ENCODE data around the gene CDK13. TPM values are rescaled to one million over a fixed set of nuclear protein-coding genes. Genes with fewer than 3 reads are reported as not detected.
"Not testable (repeated sequence)": the region's sequence is repeated elsewhere in the genome, so short reads cannot be mapped to it uniquely, and the experiment has no call there.

Gene CDK13
- total RNA-seq, 3 donors from 2014 or later: 48.1 to 59.5 (median 57.5) TPM

DNA sequence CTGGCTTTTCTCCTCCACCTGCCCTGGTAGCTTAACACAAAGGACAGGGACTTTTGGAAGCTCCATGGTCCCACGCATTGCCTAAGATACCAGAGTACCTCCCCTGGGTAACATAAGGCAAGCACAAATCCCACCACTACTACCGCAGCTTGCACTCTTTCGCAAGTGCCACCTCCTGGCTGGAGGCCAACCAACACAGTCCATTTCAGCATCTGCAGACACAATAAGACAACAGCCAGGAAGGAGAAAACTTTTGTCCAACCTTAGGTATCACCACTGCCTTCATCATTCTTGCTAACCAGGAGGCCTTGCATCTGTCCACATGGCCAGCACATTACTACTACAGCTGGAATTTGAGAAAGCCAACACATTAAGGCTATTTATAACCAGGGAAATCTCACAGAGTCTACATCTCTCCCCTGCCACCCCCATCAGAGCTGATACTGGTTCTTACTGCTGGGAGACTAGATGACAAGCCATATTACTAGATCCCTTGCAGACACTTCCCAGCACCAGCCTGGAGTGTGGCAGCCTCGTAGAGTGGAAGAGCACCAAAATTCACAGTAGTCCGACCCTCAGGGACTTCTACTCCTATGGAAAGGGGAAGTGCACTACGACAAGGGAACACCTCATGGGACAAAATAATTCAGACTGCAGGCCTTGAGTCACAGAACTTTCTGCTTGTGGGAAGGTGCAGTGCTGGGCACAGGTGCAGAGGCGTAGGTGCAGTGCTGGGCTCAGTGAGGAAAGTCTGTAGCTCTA lies 39.8 kb upstream of the CDK13 start:
- H3K4me3 ChIP-seq: no peak overlapping the region
- DNase-seq (no peak), ATAC-seq (no peak)
- no peaks in the 10 kb centered on the region for H3K36me3 ChIP-seq (ENCODE audit: low read depth)
- intact Hi-C loops (cut with DNase I, micrococcal nuclease): no loop called here
- H3K9me3 ChIP-seq: no peaks in the 10 kb centered on the region
- TF ChIP-seq, protein P1, sequence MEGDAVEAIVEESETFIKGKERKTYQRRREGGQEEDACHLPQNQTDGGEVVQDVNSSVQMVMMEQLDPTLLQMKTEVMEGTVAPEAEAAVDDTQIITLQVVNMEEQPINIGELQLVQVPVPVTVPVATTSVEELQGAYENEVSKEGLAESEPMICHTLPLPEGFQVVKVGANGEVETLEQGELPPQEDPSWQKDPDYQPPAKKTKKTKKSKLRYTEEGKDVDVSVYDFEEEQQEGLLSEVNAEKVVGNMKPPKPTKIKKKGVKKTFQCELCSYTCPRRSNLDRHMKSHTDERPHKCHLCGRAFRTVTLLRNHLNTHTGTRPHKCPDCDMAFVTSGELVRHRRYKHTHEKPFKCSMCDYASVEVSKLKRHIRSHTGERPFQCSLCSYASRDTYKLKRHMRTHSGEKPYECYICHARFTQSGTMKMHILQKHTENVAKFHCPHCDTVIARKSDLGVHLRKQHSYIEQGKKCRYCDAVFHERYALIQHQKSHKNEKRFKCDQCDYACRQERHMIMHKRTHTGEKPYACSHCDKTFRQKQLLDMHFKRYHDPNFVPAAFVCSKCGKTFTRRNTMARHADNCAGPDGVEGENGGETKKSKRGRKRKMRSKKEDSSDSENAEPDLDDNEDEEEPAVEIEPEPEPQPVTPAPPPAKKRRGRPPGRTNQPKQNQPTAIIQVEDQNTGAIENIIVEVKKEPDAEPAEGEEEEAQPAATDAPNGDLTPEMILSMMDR (IDR thresholded peaks at IDR 0.05): no peak
- no peaks in the 10 kb centered on the region for H3K4me1 ChIP-seq (ENCODE audit: low read depth)

DNA sequence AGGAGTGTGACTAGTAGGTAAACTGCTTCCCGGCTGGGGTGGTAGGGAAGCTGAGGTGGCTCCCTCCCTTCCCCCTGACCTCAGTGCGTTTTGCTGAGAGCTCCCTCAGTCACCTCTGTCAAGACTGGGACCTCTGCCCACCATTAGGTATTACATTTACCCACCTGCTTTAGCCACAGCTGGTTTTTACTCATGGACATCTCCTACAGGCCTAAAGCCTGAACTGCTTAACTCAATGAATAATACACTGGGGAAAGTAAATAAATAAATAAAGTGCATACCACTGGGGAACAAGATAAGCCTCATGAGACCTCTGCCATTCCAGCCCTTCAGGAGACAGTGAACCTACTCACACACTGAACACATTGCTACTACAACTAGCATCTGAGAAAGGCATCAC lies 38.9 kb upstream of the CDK13 start:
- ATAC-seq (no peak), DNase-seq (no peak)
- Histone ChIP-seq H3K36me3 (ENCODE audit: low read depth) (no peaks in the 10 kb centered on the region), H3K4me3 (no peak overlapping the region), H3K4me1 (ENCODE audit: low read depth) (no peaks in the 10 kb centered on the region), H3K9me3 (no peaks in the 10 kb centered on the region)
- TF ChIP-seq, protein P1 (IDR thresholded peaks at IDR 0.05): no peak
- intact Hi-C loops (cut with DNase I, micrococcal nuclease): no loop called here

DNA sequence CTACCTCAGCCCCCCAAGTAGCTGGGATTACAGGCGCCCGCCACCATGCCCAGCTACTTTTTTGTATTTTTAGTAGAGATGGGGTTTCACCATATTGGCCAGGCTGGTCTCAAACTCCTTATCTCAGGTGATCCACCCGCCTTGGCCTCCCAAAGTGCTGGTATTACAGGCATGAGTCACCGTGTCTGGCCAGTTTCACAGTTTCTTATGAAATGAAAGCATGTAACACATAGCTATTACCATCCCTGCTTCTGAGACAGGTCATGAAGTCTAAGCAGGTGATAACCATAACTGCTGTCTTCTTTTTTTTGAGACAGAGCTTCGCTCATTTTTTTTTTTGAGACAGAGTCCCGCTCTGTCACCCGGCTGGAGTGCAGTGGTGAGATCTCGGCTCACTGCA lies 34.2 kb upstream of the CDK13 start:
- H3K4me3 ChIP-seq; intact Hi-C loops (cut with DNase I, micrococcal nuclease); H3K4me1 ChIP-seq (ENCODE audit: low read depth); H3K36me3 ChIP-seq (ENCODE audit: low read depth); ATAC-seq; H3K9me3 ChIP-seq; DNase-seq: not testable (repeated sequence)

DNA sequence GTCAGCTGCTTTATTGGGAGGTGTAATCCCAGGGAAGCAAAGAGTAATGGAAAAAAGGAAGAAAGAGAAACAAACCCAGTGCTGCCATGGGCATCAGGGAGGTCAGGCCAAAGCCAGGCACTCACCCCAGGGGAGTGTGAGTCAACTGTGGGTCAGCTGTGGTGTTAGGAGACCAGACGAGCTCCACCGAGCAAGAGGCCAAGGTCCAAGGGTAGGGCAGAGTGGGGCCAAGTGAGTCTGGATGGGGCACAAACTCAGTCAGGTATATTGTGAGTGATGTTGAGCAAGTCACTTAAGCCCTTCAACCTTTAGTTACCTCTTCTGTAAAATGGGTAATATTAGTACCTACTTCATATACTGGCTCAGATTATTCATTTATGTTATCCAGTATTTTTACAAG lies 30.4 kb upstream of the CDK13 start:
- TF ChIP-seq, protein P1 (IDR thresholded peaks at IDR 0.05): no peak
- Histone ChIP-seq H3K36me3 (ENCODE audit: low read depth) (no peaks in the 10 kb centered on the region), H3K4me1 (ENCODE audit: low read depth) (no peaks in the 10 kb centered on the region), H3K4me3 (no peak overlapping the region), H3K9me3 (no peaks in the 10 kb centered on the region)
- intact Hi-C loops (cut with DNase I, micrococcal nuclease): no loop called here
- ATAC-seq: no peak
- DNase-seq: no peak

DNA sequence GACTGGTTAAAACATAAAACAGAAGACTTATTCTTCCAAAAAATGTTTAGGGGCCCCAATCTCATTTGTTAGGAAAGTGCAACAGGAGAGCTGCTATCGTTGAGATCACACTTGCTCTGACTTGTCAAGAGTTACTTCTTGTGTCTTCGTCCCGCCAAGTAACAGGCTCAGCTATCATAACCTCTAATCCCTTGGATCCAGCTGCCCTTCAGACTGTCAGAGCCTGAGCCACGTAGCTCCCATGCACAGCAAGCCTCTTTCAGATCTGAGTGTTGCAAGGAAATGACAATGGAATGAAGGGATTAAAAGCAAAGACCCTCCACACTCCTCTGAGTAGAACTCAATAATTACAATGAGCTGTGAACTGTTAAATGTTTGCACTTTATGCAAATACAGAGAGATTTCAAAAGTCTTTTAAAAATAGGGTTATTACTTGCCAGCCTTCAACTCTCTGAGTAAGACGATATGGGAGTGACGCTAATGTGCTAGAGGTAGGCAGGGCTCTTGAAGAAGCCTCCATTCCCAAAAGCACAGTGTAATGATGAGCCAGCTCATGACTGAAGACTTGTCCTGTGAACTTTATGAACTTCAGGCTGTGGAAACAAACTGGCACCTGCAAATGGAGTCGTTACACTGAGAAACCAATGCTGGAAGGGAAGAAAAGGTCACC lies 28.4 kb upstream of the CDK13 start:
- no peaks in the 10 kb centered on the region for H3K9me3 ChIP-seq
- TF ChIP-seq, protein P1 (IDR thresholded peaks at IDR 0.05): no peak
- no peak overlapping the region for H3K4me3 ChIP-seq
- no peak for DNase-seq
- no peaks in the 10 kb centered on the region for H3K36me3 ChIP-seq (ENCODE audit: low read depth)
- intact Hi-C loops (cut with DNase I, micrococcal nuclease): no loop called here
- no peaks in the 10 kb centered on the region for H3K4me1 ChIP-seq (ENCODE audit: low read depth)
- no peak for ATAC-seq

DNA sequence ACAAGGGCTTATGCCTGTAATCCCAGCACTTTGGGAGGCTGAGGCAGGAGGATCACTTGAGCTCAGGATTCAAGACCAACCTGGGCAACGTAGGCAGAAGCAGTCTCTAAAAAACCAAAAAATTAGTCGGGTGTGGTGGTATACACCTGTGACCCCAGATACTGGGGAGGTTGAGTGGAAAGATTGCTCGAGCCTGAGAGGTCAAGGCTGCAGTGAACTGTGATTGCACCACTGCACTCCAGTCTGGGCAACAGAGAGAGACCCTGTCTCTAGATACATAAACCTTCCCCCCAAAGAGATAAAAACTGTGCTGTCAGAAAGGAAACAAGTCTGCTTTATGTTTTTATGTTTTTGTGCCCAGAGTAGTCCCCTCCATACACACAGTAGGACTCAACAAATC lies 27.5 kb upstream of the CDK13 start:
- intact Hi-C loops (cut with DNase I, micrococcal nuclease): no loop called here
- no peaks in the 10 kb centered on the region for H3K9me3 ChIP-seq
- no peak overlapping the region for H3K4me3 ChIP-seq
- TF ChIP-seq, protein P1 (IDR thresholded peaks at IDR 0.05): no peak
- no peaks in the 10 kb centered on the region for H3K4me1 ChIP-seq (ENCODE audit: low read depth)
- H3K36me3 ChIP-seq (ENCODE audit: low read depth): no peaks in the 10 kb centered on the region
- ATAC-seq (no peak), DNase-seq (no peak)

All from mucosa of descending colon (tissue), 3 donors.